ENCODE measurements around the gene NMT1. TPM values are rescaled to one million over a fixed set of nuclear protein-coding genes. Genes with fewer than 3 reads are reported as not detected.

Gene NMT1
- total RNA-seq, 1 experiment from 2014 or later = 173 TPM

GRCh38 chr17:45106582-45106981, 45.5 kb downstream of the NMT1 start:
- ChIA-PET CTCF (interaction anchor here (1.2 kb wide), 1 partner anchor 29 kb away, joined by 5 read pairs; the partner anchor contains the start of gene ACBD4), POLR2A (no interaction called here), RAD21 (ENCODE audit: low non-redundant PET in 1 of 2, low total read pairs in 2 of 2, uncharacterized antibody in 2 of 2, unreplicated experiment in 2 of 2) (no interaction called here)
- intact Hi-C loops (cut with micrococcal nuclease) = no loop called here
- Histone ChIP-seq H3K9me2 (ENCODE audit: insufficient read depth) (no peaks in the 10 kb centered on the region), H3K4me3 (replicated peaks in 1 of 2; ENCODE audit: low read depth in 1 of 2, low read length in 2 of 2) (no peak overlapping the region), H2AFZ (ENCODE audit: low read depth, low read length, poor library complexity, severe bottlenecking) (no peak overlapping the region), H3K4me2 (ENCODE audit: low read length) (no peak overlapping the region), H3K27me3 (ENCODE audit: insufficient read depth, low read length) (no peaks in the 10 kb centered on the region), H4K20me1 (ENCODE audit: insufficient read depth) (no peaks in the 10 kb centered on the region), H3K9me3 (ENCODE audit: control insufficient read depth in 1 of 2, insufficient read depth in 1 of 2, low read depth in 1 of 2, low read length in 2 of 2) (no peaks in the 10 kb centered on the region), H3K27ac (ENCODE audit: low read depth, low read length) (no peak overlapping the region), H3K4me1 (ENCODE audit: control insufficient read depth in 1 of 2, insufficient read depth in 2 of 2, low read length in 2 of 2) (peaks cover 3 to 9% of the 10 kb centered on the region in 2 experiments; a peak in 2 of 4 replicates), H3K79me2 (ENCODE audit: insufficient read depth, low read length) (no peaks in the 10 kb centered on the region), H3K9ac (ENCODE audit: low read length) (no peak overlapping the region), H3K36me3 (ENCODE audit: control insufficient read depth in 1 of 2, insufficient read depth in 2 of 2, low read length in 2 of 2) (peaks cover 25 to 50% of the 10 kb centered on the region in 2 experiments)
- no peak for TF ChIP-seq POLR2A (IDR thresholded peaks at IDR 0.05; ENCODE audit: borderline replicate concordance, extremely low read depth, insufficient read depth, insufficient read length)
- TF ChIP-seq SIN3A (IDR thresholded peaks at IDR 0.05; ENCODE audit: low read depth) = no peak
- no peak for TF ChIP-seq MAX (IDR thresholded peaks at IDR 0.05)
- no peak for TF ChIP-seq JUND (IDR thresholded peaks at IDR 0.05)
- TF ChIP-seq ELF1 (IDR thresholded peaks at IDR 0.05; ENCODE audit: borderline replicate concordance, low read depth) = no peak
- TF ChIP-seq CEBPB (IDR thresholded peaks at IDR 0.05; ENCODE audit: low read depth) = no peak
- no peak for TF ChIP-seq TCF7L2 (IDR thresholded peaks at IDR 0.05; ENCODE audit: borderline replicate concordance, extremely low read depth, insufficient read depth, insufficient read length)
- no peak for TF ChIP-seq REST (IDR thresholded peaks at IDR 0.05; ENCODE audit: low read depth)
- no peak for TF ChIP-seq ZFX (IDR thresholded peaks at IDR 0.05)
- TF ChIP-seq SRF (IDR thresholded peaks at IDR 0.05; ENCODE audit: low read depth) = no peak
- no peak for TF ChIP-seq EGR1 (IDR thresholded peaks at IDR 0.05; ENCODE audit: low read depth)
- no peak for TF ChIP-seq SP1 (IDR thresholded peaks at IDR 0.05; ENCODE audit: low read depth)
- no TSS peak for BruUV-seq (replicated peaks)
- DNase-seq (ENCODE audit: low read depth, low spot score) (no peak), ATAC-seq (no peak)

Measured in HCT116 (cell line).